OCI-M2 (cell line): ENCODE data around the gene MYADML2.

Experiments used
- DNase-seq: peaks from one replicate; lab custom pipeline; 2025; ENCODE audit not compliant: unreplicated experiment; lab: John Stamatoyannopoulos, UW

MYADML2 gene

GRCh38 chr17:81940538-81941483, 6.2 kb downstream of the MYADML2 start:
- DNase-seq, result no peak

- DNase-seq, result no peak
Measured at GRCh38 chr17:81939881-81940385, 7.1 kb downstream of the MYADML2 start.

DNA sequence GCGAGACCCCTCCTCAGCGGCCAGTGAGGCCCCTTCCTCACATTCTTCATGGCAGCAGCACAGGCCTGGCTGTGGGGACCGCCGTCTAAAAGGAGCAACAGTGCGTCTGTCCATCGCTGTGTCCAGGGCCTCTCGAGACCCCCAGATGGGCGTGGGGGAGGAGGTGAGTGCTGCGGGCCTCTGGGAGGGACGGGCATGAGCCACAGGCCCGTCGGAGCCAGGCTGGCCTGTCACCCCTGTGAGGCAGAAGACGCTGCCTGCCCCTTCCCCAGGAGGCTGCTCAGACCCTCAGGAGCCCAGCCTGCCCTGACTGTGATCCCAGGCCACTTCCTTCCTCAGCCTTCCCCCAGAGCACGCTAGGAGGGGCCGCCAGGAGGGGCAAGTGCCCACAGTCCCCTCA, 7.8 kb downstream of the MYADML2 start:
- DNase-seq, result no peak

- DNase-seq, result no peak
Measured at GRCh38 chr17:81935709-81936084, 11.3 kb downstream of the MYADML2 start.

DNA sequence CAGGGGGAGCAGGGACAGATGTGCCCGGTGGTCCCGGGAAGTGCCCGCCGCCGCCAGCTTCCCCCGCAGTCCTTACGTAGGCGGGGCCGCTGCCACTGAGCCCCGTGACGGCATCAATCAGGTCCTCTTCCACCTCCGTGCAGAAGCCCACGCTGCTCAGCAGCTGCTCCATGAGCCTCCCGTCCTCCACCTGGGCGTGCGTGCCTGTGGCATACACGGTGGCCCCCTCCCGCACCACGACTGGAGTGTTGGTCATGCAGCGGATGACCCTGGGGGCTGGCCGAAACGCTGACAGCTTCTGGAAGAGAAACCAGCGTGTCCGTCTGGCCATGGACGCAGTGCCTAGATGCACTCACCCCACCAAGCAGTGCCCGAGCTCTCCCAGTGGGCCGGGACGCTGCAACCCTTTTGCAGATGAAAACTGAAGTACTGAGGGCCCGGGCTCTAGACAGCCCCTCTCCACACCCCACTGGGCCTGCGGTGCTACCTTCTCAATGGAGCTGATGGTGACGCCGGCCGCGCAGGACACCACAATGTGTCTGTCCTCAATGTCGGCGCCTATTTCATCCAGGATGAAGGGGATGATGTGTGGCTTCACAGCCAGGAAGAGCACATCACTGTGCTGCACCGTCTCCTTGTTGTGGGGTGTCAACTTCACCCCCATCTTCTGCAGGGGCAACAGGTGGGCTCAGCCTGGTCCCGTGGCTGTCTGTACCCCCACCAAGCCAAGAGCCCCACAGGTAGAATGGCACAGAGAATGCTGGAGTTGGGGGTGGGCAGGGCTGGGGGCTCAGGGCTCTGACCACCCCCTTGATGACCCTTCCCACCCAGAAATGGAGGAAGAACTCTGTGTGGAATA, 12.0 kb downstream of the MYADML2 start:
- no peak for DNase-seq

- DNase-seq, result no peak
Measured at GRCh38 chr17:81934098-81934757, 12.8 kb downstream of the MYADML2 start.

DNA sequence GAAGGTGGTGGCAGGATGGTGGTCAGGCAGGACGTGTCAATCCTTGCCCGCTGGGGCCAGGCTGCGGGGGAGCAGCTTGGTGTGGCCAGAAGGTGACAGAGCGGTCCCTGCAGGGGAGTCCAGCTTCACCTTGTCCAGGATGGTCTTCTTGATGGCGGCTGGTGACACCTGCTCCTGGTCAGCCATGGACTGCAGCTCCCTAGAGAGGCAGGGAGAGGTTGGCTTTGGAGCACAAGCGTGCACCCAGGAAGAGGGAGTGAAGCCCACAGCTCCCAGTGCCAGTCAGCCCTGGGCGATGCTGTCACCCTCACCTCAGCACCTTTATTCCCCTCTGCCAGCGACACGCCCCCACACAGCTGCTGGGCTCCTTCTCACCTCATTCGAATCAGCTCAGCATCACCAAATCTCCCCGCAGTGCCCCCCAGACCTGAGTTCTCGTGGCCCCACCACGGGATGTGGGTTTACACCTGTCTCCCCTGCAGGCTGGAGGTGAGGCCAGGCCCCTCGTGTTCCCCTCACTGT, 13.8 kb downstream of the MYADML2 start:
- DNase-seq, result no peak

GRCh38 chr17:81932333-81932983, 14.6 kb downstream of the MYADML2 start:
- no peak for DNase-seq

- no peak for DNase-seq
Measured at GRCh38 chr17:81931557-81932332, 15.3 kb downstream of the MYADML2 start.

DNA sequence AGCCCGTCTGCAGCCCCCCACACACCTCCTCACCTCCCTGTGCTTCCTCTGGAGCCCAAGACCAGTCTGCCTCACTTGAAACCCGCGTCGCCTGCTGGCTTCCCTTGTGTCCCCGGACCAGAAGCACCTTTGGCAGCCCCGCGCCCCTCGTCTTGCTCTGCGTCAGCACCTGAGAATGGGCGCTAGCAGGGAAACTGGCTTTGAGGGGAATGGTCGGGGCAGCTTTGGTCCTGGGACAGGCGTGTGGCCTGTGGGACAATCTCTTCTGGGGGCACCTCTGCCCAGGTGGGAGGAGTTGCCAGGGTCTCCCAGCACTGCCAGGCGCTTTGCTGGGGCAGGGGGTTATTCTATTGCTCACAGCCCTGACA, 15.9 kb downstream of the MYADML2 start:
- no peak for DNase-seq

DNA sequence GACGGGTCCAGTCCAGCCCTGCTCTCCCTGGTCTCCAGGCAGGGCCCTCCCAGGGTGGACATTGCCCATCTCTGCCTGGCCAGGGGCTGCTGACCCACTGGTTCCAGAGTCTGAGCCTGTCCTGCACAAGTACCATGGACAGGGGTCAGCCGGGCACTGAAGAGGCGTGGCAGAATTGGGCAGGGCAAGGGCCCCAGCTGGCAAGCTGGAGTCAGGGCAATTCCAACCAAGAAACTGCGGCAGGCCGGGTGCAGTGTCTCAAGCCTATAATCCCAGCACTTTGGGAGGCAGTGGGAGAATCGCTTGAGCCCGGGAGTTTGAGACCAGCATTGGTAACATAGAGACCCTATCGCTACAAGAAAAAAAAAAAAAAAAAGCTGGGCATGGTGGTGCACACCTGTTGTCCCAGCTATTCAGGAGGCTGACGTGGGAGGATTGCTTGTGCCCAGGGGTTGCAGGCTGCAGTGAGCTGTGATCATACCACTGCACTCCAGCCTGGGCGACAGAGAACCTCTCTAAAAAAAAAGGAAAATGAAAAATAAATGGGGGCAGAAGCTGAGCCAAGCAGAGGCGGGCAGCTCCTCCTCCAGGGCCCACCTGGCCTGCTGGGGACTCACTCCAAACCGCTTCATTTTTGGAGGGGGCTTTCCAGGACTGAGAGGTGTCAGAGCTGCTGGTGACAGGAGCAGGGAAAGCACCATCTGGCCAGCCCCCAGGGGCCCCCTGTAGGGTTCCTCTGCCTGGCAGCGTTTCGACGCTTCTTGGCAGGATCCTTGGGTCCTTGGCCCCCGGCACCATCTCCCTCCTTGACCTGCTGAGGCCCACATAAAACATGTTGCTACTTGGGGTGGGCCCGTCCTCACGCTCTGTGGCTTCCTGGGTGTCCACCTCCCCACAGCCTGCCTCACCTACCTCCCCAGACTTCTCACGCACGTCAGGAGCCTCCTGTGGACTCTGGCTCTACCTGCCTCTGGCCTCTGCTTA, 16.6 kb downstream of the MYADML2 start:
- no peak for DNase-seq

- no peak for DNase-seq
Measured at GRCh38 chr17:81929253-81930141, 17.5 kb downstream of the MYADML2 start.

DNA sequence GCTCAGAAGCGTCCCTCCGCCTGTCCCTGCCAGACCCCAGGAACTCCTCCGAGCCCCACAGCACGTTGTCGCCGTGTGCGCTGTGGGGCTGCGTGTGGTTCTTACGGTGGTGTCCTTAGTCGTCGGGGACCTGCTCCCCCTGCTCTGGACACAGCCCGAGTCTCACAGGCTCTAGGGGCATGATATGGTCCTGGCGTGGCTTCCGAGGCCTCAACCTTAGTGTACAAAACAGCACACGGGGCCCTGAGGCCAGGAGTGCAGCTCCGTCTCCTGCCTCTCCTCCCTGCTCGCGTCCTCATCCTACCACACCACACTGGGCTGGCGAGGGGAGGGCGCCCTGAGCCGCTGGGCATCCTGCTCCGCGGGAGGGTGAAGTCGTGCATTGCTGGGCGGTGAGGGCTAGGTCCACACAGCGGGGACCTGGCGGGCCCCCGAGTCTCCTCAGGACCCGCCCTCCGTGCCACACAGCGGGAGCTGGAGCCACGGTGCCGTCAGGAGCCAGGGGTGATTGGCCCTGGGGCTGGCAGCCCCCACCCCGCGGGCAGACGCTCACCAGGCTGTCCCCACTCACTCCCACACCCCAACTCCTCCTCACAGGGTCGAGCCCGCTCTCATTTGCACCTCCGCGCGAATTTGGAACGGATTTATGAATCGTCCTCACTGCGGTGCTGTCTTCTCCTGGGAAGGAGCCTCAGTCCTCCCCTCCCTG, 18.3 kb downstream of the MYADML2 start:
- DNase-seq, result no peak

DNA sequence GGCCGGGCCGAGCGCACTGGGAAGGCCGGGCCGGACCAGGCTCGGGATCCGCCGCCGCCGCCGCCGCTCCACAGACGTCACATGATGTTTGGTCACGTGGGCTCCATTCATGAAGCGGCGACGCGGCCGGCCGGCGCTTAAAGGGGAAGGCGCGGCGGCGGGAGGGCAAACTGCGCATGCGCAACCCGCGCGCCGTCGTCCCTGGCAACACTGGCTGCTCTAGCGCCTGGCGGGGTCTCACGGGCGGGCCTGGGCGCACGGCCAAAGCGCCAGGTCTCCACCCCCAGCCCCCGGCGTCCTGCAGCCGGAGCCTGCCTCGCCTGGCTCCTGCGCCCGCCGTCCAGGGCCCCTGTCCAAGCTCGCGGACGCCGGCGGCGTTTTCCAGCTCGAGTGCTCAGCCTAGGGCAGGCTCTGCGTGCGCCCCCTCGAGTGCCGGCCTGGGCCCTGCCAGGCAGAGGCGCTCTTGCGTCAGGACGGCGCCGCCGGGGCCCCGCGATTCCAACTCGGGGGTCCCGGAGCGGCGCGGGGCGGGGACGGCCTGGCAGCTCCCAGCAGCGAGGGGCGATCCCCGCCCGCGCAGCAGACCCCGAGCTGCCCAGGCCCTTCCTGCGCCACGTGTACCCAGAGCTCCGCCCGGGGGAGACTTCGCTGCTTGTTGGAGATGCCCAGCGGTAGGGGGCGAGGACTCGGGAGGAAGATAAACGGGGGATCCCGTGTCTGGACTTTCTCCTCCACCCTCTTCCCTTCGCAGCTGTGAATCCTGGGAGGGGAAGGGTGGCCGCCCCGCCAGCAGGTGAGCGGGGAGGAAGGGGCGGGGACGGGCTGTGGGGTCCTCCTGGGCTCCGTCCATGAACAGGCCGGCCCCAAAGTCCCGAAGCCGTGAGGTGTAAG, 19.1 kb downstream of the MYADML2 start, which contains the start of gene MAFG:
TSS of gene MAFG (minus strand) at position 83 of the 891 bp plus-strand sequence. CDS start 4,550 bp downstream, outside the sequence.
- DNase-seq, result peak; percentile 58

DNA sequence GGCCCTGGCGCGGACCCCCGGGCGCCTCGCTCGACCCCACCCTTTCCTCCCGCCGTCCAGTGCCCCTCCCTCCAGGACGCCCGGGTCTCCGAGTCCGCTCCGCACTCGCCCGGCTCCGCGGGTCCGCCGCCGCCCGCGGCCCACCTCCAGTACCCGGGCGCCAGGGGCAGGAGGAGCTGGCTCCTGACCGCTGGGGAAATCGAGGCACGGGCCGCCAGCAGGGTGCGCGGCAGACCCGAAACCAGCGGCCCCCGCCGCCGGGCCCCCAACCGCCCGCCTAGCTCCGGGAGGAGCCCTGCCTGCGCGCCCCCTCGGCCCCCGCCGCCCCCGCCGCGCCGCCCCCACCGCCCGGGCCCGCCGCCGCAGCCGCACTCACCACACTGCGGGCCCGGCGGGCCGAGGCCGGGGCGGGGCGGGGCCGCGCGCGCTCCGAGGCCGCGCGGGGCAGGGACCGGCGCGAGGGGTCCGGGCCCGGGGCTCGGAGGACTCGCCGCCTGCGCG, 19.8 kb downstream of the MYADML2 start:
- DNase-seq, result no peak
